Measurements from ENCODE around the gene LCE7A.

DNA sequence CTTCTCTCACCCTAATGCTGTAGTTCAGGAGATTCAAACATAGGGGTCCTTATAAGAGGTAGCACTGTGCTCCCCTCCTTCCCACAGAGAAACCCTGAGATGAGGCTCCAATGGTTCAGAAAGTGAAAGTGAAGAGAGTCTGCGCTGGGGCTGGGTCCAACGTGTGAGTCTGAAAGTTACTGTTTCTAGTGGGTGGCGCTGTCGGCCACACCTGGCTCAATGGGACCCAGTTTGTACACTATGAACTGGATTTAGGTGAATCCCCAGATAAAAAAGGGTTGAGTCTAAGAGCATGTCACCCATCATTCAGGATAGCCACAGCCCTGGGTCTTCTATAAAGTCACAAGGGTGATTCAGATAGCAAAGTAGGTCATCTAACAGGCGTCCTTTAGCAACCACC lies 21.1 kb downstream of the LCE7A start:
- TF ChIP-seq, protein P1, sequence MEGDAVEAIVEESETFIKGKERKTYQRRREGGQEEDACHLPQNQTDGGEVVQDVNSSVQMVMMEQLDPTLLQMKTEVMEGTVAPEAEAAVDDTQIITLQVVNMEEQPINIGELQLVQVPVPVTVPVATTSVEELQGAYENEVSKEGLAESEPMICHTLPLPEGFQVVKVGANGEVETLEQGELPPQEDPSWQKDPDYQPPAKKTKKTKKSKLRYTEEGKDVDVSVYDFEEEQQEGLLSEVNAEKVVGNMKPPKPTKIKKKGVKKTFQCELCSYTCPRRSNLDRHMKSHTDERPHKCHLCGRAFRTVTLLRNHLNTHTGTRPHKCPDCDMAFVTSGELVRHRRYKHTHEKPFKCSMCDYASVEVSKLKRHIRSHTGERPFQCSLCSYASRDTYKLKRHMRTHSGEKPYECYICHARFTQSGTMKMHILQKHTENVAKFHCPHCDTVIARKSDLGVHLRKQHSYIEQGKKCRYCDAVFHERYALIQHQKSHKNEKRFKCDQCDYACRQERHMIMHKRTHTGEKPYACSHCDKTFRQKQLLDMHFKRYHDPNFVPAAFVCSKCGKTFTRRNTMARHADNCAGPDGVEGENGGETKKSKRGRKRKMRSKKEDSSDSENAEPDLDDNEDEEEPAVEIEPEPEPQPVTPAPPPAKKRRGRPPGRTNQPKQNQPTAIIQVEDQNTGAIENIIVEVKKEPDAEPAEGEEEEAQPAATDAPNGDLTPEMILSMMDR (IDR thresholded peaks at IDR 0.05), result no peak
- no peak for TF ChIP-seq EZH2 (IDR thresholded peaks at IDR 0.05; ENCODE audit: borderline replicate concordance, insufficient read depth, low read depth, low read length, poor library complexity, severe bottlenecking)

Data from B cell (primary cell).